Measurements from ENCODE around the gene BTNL9.

DNA sequence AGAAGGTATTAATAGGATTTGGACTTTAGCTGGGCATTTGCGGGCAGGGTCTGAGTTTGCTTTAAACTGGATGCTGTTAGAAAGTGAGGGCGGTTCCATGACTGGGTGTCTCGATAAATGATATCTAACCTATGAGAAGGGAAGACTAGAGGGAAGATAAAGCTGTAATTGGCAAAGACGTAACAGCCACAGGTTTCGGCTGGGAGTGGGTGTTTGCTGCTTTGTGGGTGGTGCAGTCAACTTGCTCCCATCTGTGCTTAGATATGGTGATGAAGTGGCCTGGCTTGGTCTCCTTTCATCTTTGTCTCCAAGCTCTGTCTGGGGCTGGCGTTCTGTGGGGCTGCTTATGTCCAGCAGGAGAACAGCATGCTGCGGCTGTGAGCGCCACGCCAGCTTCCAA is 67.6 kb downstream of the BTNL9 start:
- TF ChIP-seq, protein P1, sequence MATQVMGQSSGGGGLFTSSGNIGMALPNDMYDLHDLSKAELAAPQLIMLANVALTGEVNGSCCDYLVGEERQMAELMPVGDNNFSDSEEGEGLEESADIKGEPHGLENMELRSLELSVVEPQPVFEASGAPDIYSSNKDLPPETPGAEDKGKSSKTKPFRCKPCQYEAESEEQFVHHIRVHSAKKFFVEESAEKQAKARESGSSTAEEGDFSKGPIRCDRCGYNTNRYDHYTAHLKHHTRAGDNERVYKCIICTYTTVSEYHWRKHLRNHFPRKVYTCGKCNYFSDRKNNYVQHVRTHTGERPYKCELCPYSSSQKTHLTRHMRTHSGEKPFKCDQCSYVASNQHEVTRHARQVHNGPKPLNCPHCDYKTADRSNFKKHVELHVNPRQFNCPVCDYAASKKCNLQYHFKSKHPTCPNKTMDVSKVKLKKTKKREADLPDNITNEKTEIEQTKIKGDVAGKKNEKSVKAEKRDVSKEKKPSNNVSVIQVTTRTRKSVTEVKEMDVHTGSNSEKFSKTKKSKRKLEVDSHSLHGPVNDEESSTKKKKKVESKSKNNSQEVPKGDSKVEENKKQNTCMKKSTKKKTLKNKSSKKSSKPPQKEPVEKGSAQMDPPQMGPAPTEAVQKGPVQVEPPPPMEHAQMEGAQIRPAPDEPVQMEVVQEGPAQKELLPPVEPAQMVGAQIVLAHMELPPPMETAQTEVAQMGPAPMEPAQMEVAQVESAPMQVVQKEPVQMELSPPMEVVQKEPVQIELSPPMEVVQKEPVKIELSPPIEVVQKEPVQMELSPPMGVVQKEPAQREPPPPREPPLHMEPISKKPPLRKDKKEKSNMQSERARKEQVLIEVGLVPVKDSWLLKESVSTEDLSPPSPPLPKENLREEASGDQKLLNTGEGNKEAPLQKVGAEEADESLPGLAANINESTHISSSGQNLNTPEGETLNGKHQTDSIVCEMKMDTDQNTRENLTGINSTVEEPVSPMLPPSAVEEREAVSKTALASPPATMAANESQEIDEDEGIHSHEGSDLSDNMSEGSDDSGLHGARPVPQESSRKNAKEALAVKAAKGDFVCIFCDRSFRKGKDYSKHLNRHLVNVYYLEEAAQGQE (IDR thresholded peaks at IDR 0.05; ENCODE audit: borderline replicate concordance): no peak
- TF ChIP-seq, protein P2, sequence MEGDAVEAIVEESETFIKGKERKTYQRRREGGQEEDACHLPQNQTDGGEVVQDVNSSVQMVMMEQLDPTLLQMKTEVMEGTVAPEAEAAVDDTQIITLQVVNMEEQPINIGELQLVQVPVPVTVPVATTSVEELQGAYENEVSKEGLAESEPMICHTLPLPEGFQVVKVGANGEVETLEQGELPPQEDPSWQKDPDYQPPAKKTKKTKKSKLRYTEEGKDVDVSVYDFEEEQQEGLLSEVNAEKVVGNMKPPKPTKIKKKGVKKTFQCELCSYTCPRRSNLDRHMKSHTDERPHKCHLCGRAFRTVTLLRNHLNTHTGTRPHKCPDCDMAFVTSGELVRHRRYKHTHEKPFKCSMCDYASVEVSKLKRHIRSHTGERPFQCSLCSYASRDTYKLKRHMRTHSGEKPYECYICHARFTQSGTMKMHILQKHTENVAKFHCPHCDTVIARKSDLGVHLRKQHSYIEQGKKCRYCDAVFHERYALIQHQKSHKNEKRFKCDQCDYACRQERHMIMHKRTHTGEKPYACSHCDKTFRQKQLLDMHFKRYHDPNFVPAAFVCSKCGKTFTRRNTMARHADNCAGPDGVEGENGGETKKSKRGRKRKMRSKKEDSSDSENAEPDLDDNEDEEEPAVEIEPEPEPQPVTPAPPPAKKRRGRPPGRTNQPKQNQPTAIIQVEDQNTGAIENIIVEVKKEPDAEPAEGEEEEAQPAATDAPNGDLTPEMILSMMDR (IDR thresholded peaks at IDR 0.05; ENCODE audit: poor library complexity, severe bottlenecking): no peak
- TF ChIP-seq SMC3 (conservative IDR thresholded peaks at IDR 0.05; ENCODE audit: poor library complexity) (no peak), EP300 (conservative IDR thresholded peaks at IDR 0.05; ENCODE audit: poor library complexity, severe bottlenecking) (no peak), EZH2 (IDR thresholded peaks at IDR 0.05; ENCODE audit: borderline replicate concordance, insufficient read depth, low read length, poor library complexity, severe bottlenecking) (no peak), POLR2AphosphoS5 (IDR thresholded peaks at IDR 0.05) (no peak)

Data from neural cell (in vitro differentiated cells).